ENCODE data around the gene CCDC157.

- no peak for TF ChIP-seq CTCF (IDR thresholded peaks at IDR 0.05)
- no peak for TF ChIP-seq POLR2AphosphoS5 (IDR thresholded peaks at IDR 0.05; ENCODE audit: insufficient read depth in 1 of 2, low read depth in 1 of 2)
Measured at GRCh38 chr22:30422481-30423300, 65.9 kb downstream of the CCDC157 start.
